Breast epithelium (tissue), 3 donors: Measurements from ENCODE around the gene SIRPA.

Source experiments
- CTCF ChIP-seq, 3 donors: fragments of 450-650 bp; IDR thresholded peaks; one replicate each; pipeline ENCODE4 v1.5.1; 2016 to 2017; ENCODE audit warnings: antibody characterized with exemption in 3 of 3, mild to moderate bottlenecking in 3 of 3, moderate library complexity in 3 of 3
- POLR2AphosphoS5 ChIP-seq, 3 donors: sonication (generic); formaldehyde crosslinking; IDR thresholded peaks; one replicate each; pipeline ENCODE4 v1.6.1; 2017; ENCODE audit warnings: antibody characterized with exemption in 3 of 3

DNA sequence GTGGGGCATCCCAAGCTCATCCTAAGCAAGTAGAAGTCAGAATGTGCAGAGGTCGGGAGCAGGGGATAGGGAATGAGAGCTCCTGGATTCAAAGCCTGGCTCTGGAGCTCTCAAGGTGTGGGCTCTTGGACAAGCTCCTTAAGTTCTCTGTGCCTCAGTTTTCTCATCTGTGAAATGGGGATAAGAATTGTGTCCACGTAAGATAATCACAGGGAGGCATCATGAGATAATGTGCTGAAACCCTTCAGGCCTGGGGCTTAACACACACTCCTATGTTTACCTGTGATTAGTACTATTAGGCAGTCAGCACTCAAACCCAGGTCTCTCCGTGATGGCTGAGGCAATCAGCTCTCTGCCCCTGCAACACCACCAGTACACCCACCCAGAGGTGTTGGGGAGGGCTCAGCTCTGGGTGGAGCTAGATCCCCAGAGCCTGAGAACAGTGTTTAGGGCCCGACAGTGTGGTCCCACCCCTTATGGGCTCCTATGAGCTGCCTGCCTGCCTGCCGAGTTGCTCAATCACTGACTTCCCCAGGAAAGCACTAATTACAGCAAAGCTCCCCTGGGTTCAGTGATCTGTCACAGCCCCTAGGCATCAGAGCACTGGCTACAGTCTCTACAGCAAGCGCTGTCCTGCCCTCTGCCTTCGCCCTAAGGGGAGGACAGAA, 6.3 kb upstream of the SIRPA start:
- no peak for TF ChIP-seq CTCF (IDR thresholded peaks at IDR 0.05)
- peak in 1 of 3 donors; percentile 21 for TF ChIP-seq POLR2AphosphoS5 (IDR thresholded peaks at IDR 0.05)
